Fibroblast of gingiva (primary cell): ENCODE results near the gene TRIM32.
"Not testable (repeated sequence)": the region's sequence is repeated elsewhere in the genome, so short reads cannot be mapped to it uniquely, and the experiment has no call there.

Source experiments
- DNase-seq: peaks from one replicate; pipeline ENCODE4 v3.0.0-alpha.2; 2011; ENCODE audit warnings: low read depth

The TRIM32 gene

GRCh38 chr9:116674210-116674980, 12.7 kb upstream of the TRIM32 start:
- DNase-seq = no peak

- DNase-seq = no peak
Measured at GRCh38 chr9:116683535-116683934, 3.6 kb upstream of the TRIM32 start.

GRCh38 chr9:116685166-116685565, 1.9 kb upstream of the TRIM32 start:
- DNase-seq = no peak

GRCh38 chr9:116686135-116686534, 970 bp upstream of the TRIM32 start:
- DNase-seq = no peak

GRCh38 chr9:116686693-116687073, 422 bp upstream of the TRIM32 start:
- DNase-seq = no peak

- DNase-seq = no peak
Measured at GRCh38 chr9:116687754-116688135, 640 bp downstream of the TRIM32 start.

- DNase-seq = no peak
Measured at GRCh38 chr9:116688806-116689485, 1.8 kb downstream of the TRIM32 start.

- no peak for DNase-seq
Measured at GRCh38 chr9:116689486-116690032, 2.5 kb downstream of the TRIM32 start.

- not testable (repeated sequence) for DNase-seq
Measured at GRCh38 chr9:116690805-116691204, 3.7 kb downstream of the TRIM32 start.

- DNase-seq = no peak
Measured at GRCh38 chr9:116691607-116692006, 4.5 kb downstream of the TRIM32 start.

- no peak for DNase-seq
Measured at GRCh38 chr9:116692616-116693015, 5.5 kb downstream of the TRIM32 start.

- DNase-seq = no peak
Measured at GRCh38 chr9:116693233-116693731, 6.2 kb downstream of the TRIM32 start.

GRCh38 chr9:116694785-116695291, 7.7 kb downstream of the TRIM32 start:
- DNase-seq = no peak

- DNase-seq = no peak
Measured at GRCh38 chr9:116695438-116695837, 8.3 kb downstream of the TRIM32 start.

GRCh38 chr9:116697362-116697761, 10.3 kb downstream of the TRIM32 start:
- no peak for DNase-seq

- DNase-seq = no peak
Measured at GRCh38 chr9:116697887-116698286, 10.8 kb downstream of the TRIM32 start.

- DNase-seq = no peak
Measured at GRCh38 chr9:116700279-116700678, 13.2 kb downstream of the TRIM32 start.

- DNase-seq = no peak
Measured at GRCh38 chr9:116700882-116701865, 14.1 kb downstream of the TRIM32 start.

GRCh38 chr9:116701940-116702642, 15.0 kb downstream of the TRIM32 start:
- DNase-seq = no peak

- no peak for DNase-seq
Measured at GRCh38 chr9:116703634-116704033, 16.5 kb downstream of the TRIM32 start.

- no peak for DNase-seq
Measured at GRCh38 chr9:116704470-116704869, 17.4 kb downstream of the TRIM32 start.
